H9 (cell line): Measurements from ENCODE around the gene CYSLTR2. TPM values are rescaled to one million over a fixed set of nuclear protein-coding genes. Genes with fewer than 3 reads are reported as not detected.

Experiments used
- DNase-seq: peaks from one replicate; pipeline ENCODE4 v3.0.0-alpha.2; 2017
- H2AFZ ChIP-seq: one replicate; pipeline ENCODE4 v1.6.1; 2013; ENCODE audit warnings: mild to moderate bottlenecking, low read length, control low read depth, moderate library complexity
- H2AK5ac ChIP-seq: 2 replicates; pipeline ENCODE4 v1.6.1; 2013; ENCODE audit warnings: low read length, control low read depth, mixed read lengths; ENCODE audit not compliant: insufficient read length
- H2BK120ac ChIP-seq: one replicate; pipeline ENCODE4 v1.6.1; 2013; ENCODE audit warnings: low read depth, mild to moderate bottlenecking, low read length, control low read depth, inconsistent platforms; ENCODE audit not compliant: poor library complexity, severe bottlenecking
- H2BK12ac ChIP-seq: 2 replicates; pipeline ENCODE4 v1.6.1; 2013; ENCODE audit warnings: low read length, control low read depth, mixed read lengths, low read depth; ENCODE audit not compliant: insufficient read length
- H2BK15ac ChIP-seq: 2 replicates; pipeline ENCODE4 v1.6.1; 2013; ENCODE audit warnings: low read depth, low read length, control low read depth
- H2BK20ac ChIP-seq: one replicate; pipeline ENCODE4 v1.6.1; 2013; ENCODE audit warnings: low read depth, mild to moderate bottlenecking, low read length, control low read depth, inconsistent platforms; ENCODE audit not compliant: poor library complexity, severe bottlenecking
- H2BK5ac ChIP-seq: 2 replicates; pipeline ENCODE4 v1.6.1; 2013; ENCODE audit warnings: low read length, control low read depth, mixed read lengths; ENCODE audit not compliant: insufficient read length
- H3K14ac ChIP-seq: 2 replicates; pipeline ENCODE4 v1.6.1; 2013; ENCODE audit warnings: low read length, control low read depth; ENCODE audit not compliant: insufficient read depth
- H3K18ac ChIP-seq: 2 replicates; pipeline ENCODE4 v1.6.1; 2013; ENCODE audit warnings: low read depth, mild to moderate bottlenecking, mixed read lengths, low read length, control low read depth; ENCODE audit not compliant: insufficient read length
- H3K23ac ChIP-seq: 2 replicates; pipeline ENCODE4 v1.6.1; 2013; ENCODE audit warnings: low read length, control low read depth, mixed read lengths, low read depth; ENCODE audit not compliant: insufficient read length
- H3K23me2 ChIP-seq: 2 replicates; pipeline ENCODE4 v1.6.1; 2013; ENCODE audit warnings: low read depth, mild to moderate bottlenecking, mixed read lengths, low read length, control low read depth; ENCODE audit not compliant: insufficient read length, poor library complexity, severe bottlenecking
- H3K27ac ChIP-seq: 2 replicates; pipeline ENCODE4 v1.5.1; 2013; ENCODE audit warnings: low read length, control low read depth, mixed read lengths, low read depth; ENCODE audit not compliant: insufficient read length
- H3K27me3 ChIP-seq: 2 replicates; pipeline ENCODE4 v1.6.1; 2013; ENCODE audit warnings: low read length, control low read depth, inconsistent platforms; ENCODE audit not compliant: insufficient read depth
- H3K4ac ChIP-seq: 2 replicates; pipeline ENCODE4 v1.6.1; 2013; ENCODE audit warnings: low read depth, mild to moderate bottlenecking, control low read depth, inconsistent platforms, low read length, moderate library complexity
- H3K4me1 ChIP-seq: 2 replicates; pipeline ENCODE4 v1.6.1; 2013; ENCODE audit warnings: low read length, control low read depth, inconsistent platforms; ENCODE audit not compliant: insufficient read depth
- H3K4me2 ChIP-seq: 2 replicates; pipeline ENCODE4 v1.6.1; 2013; ENCODE audit warnings: low read length, control low read depth, mixed read lengths; ENCODE audit not compliant: insufficient read length, insufficient read depth
- H3K56ac ChIP-seq: 2 replicates; pipeline ENCODE4 v1.6.1; 2013; ENCODE audit warnings: low read depth, mild to moderate bottlenecking, mixed read lengths, low read length, control low read depth; ENCODE audit not compliant: insufficient read length
- H3K79me1 ChIP-seq: 2 replicates; pipeline ENCODE4 v1.6.1; 2013; ENCODE audit warnings: low read depth, mild to moderate bottlenecking, moderate library complexity, low read length, control low read depth, inconsistent platforms; ENCODE audit not compliant: insufficient read depth, poor library complexity, severe bottlenecking
- H3K79me2 ChIP-seq: 2 replicates; pipeline ENCODE4 v1.6.1; 2013; ENCODE audit warnings: low read length, control low read depth, inconsistent platforms; ENCODE audit not compliant: insufficient read depth
- H3K9ac ChIP-seq: 2 replicates; pipeline ENCODE4 v1.6.1; 2013; ENCODE audit warnings: low read length, control low read depth, mixed read lengths; ENCODE audit not compliant: insufficient read length; ENCODE audit errors: extremely low read depth
- H3K9me3 ChIP-seq: one replicate; pipeline ENCODE4 v1.6.1; 2013; ENCODE audit warnings: low read depth, low read length, inconsistent platforms; ENCODE audit not compliant: control insufficient read depth
- H3T11ph ChIP-seq: one replicate; pipeline ENCODE4 v1.6.1; 2013; ENCODE audit warnings: mild to moderate bottlenecking, low read length, control low read depth, inconsistent platforms
- H4K20me1 ChIP-seq: one replicate; pipeline ENCODE4 v1.6.1; 2013; ENCODE audit not compliant: control insufficient read depth, insufficient read length, insufficient read depth
- H4K5ac ChIP-seq: 2 replicates; pipeline ENCODE4 v1.6.1; 2013; ENCODE audit warnings: low read depth, mild to moderate bottlenecking, mixed read lengths, low read length, control low read depth; ENCODE audit not compliant: insufficient read length
- H4K8ac ChIP-seq: replicated peaks from 2 replicates; pipeline ENCODE4 v1.6.1; 2013; ENCODE audit warnings: low read length, control low read depth, mixed read lengths, low read depth; ENCODE audit not compliant: insufficient read length
- H4K91ac ChIP-seq: 2 replicates; pipeline ENCODE4 v1.6.1; 2013; ENCODE audit warnings: low read depth, mild to moderate bottlenecking, moderate library complexity, mixed read lengths, low read length, control low read depth; ENCODE audit not compliant: insufficient read length
- H3K27ac Mint-ChIP-seq, 3 experiments: 2 replicates in 2 of 3; 3 replicates in 1 of 3; pipeline ENCODE4 v1.8.0; 2020 to 2021; ENCODE audit warnings: mixed read lengths in 3 of 3, mild to moderate bottlenecking in 1 of 3, moderate library complexity in 1 of 3
- H3K27me3 Mint-ChIP-seq: 2 replicates; pipeline ENCODE4 v1.8.0; 2021; ENCODE audit warnings: low read depth, mild to moderate bottlenecking, moderate library complexity, mixed read lengths
- H3K36me3 Mint-ChIP-seq, 3 experiments: 2 replicates in 2 of 3; 3 replicates in 1 of 3; pipeline ENCODE4 v1.8.0; 2020 to 2021; ENCODE audit warnings: low read depth in 3 of 3, mixed read lengths in 3 of 3; ENCODE audit not compliant: insufficient read depth in 1 of 3
- H3K4me1 Mint-ChIP-seq, 2 experiments: 2 replicates each; pipeline ENCODE4 v1.8.0; 2020; ENCODE audit warnings: mixed read lengths in 2 of 2
- H3K4me3 Mint-ChIP-seq, 2 experiments: 2 replicates in 1 of 2; 3 replicates in 1 of 2; pipeline ENCODE4 v1.8.0; 2020 to 2021; ENCODE audit warnings: mild to moderate bottlenecking in 2 of 2, mixed read lengths in 2 of 2, moderate library complexity in 1 of 2
- H3K9me3 Mint-ChIP-seq, 2 experiments: 2 replicates in 1 of 2; 3 replicates in 1 of 2; pipeline ENCODE4 v1.8.0; 2020; ENCODE audit warnings: mild to moderate bottlenecking in 2 of 2, mixed read lengths in 2 of 2, moderate library complexity in 1 of 2
- CTCF ChIP-seq: fragments of 200-600 bp; sonication (generic); conservative IDR thresholded peaks from 3 replicates; pipeline ENCODE4 v1.8.0; 2021; ENCODE audit warnings: antibody characterized with exemption, mild to moderate bottlenecking
- WGBS: extraction: QIAGEN DNeasy Blood & Tissue Kit; methylation state at CpG from one replicate; pipeline ENCODE4 v1.1.7; 2013; ENCODE audit warnings: missing lambda C conversion rate, low lambda C conversion rate, mixed read lengths; ENCODE audit not compliant: insufficient read length; ENCODE audit errors: extremely low coverage; 5-methylcytosine and 5-hydroxymethylcytosine counted together
- total RNA-seq: library from RNA; stranded (reverse); gene quantifications from 2 replicates; pipeline ENCODE4 v1.2.1, GENCODE V29; 2021

CYSLTR2 gene
- total RNA-seq, 1 experiment from 2014 or later = not detected

GRCh38 chr13:48637601-48638000 is 16.1 kb upstream of the CYSLTR2 start:
- Histone ChIP-seq H3K27ac (no peak overlapping the region), H3K79me2 (no peaks in the 10 kb centered on the region), H2BK5ac (no peak overlapping the region), H3K14ac (no peak overlapping the region), H4K91ac (no peak overlapping the region), H3K4ac (no peak overlapping the region), H3K56ac (no peak overlapping the region), H3K23ac (no peak overlapping the region), H2BK20ac (no peak overlapping the region), H2AFZ (no peak overlapping the region), H3K18ac (no peak overlapping the region), H3K23me2 (no peaks in the 10 kb centered on the region), H3K4me1 (no peaks in the 10 kb centered on the region), H4K5ac (no peak overlapping the region), H3T11ph (no peak overlapping the region), H3K79me1 (no peaks in the 10 kb centered on the region), H3K4me2 (no peak overlapping the region), H2BK12ac (no peak overlapping the region), H3K27me3 (no peaks in the 10 kb centered on the region), H4K20me1 (no peaks in the 10 kb centered on the region), H2AK5ac (no peak overlapping the region), H2BK120ac (no peak overlapping the region), H3K9me3 (no peaks in the 10 kb centered on the region), H4K8ac (no peak overlapping the region), H3K9ac (no peak overlapping the region), H2BK15ac (no peak overlapping the region)
- H3K27ac Mint-ChIP-seq = no peak overlapping the region
- peaks cover 0 to 6% of the 10 kb centered on the region in 2 experiments; a peak in 2 of 4 replicates for H3K4me1 Mint-ChIP-seq
- DNase-seq = no peak
- peaks cover 2% of the 10 kb centered on the region for H3K27me3 Mint-ChIP-seq
- no CpG with 5 or more reads among the region's 2 CpGs for WGBS
- TF ChIP-seq CTCF = no peak
- H3K36me3 Mint-ChIP-seq = peaks cover 0 to 6% (median 5%) of the 10 kb centered on the region in 3 experiments; a peak in 4 of 7 replicates
- H3K4me3 Mint-ChIP-seq = no peak overlapping the region
- H3K9me3 Mint-ChIP-seq = peaks cover 7 to 12% of the 10 kb centered on the region in 2 experiments
